D721Med (cell line): ENCODE measurements around the gene LMNB1.
"Not testable (repeated sequence)": the region's sequence is repeated elsewhere in the genome, so short reads cannot be mapped to it uniquely, and the experiment has no call there.

ENCODE experiments used
- DNase-seq: peaks from one replicate; pipeline ENCODE4 v3.0.0; 2011; ENCODE audit warnings: low spot score; ENCODE audit not compliant: insufficient read length
- FAIRE-seq: peaks from 2 replicates; lab custom pipeline; 2011; peaks lifted over from hg19 to GRCh38; lab: Jason Lieb, UNC
- CTCF ChIP-seq: IDR thresholded peaks from 2 replicates; pipeline ENCODE4 v1.5.1; 2012; ENCODE audit warnings: mild to moderate bottlenecking, control low read depth; ENCODE audit not compliant: insufficient read depth; ENCODE audit errors: missing control alignments

Gene LMNB1

GRCh38 chr5:126778675-126779403, 1.9 kb downstream of the LMNB1 start:
- FAIRE-seq (no peak), DNase-seq (no peak)
- no peak for TF ChIP-seq CTCF

DNA sequence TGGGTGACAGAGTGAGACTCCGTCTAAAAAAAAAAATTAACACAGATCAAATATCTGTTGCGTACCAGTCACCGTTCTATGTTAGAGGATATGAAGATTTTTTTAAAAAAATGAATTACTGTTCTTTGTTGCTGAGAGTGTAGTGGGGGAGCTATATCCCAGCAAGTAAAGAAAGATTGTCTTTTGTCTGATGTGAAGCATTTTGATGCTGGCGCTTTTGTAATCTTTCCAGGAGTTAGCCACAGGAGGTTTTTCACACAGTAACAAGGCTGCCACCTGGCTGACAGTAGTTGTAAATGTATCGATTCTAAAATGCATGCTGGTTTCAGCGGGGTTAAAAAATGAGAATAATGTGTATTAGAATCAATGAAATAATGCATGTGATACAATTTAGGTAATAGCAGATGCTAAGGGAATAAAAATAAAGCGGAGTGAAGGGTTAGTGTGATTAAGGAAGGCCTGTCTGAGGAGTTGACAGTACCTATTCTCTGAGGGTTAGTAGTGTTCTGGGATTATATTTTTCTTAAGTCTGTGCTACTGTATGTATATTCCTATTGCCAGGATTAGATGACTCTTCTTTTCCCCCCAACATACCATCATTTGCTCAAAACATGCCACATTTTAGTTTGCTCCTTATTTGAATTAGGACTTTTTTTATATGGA, 3.4 kb downstream of the LMNB1 start:
- FAIRE-seq: no peak
- DNase-seq: no peak
- peak; percentile 72 for TF ChIP-seq CTCF

DNA sequence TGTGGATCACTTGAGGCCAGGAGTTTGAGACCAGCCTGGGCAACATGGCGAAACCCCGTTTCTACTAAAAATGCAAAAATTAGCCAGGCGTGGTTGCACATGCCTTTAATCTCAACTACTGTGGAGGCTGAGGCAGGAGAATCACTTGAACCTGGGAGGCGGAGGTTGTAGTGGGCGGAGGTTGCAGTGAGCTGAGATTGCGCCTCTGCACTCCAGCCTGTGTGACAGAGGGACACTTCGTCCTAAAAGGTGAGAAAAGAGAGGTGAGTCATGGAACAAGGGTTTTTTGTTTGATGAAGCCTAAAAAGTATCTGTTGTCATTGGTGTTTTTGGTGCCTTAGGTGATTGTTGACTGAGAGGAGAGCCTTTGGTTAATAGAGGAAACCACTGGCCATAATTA, 11.5 kb downstream of the LMNB1 start:
- not testable (repeated sequence) for DNase-seq, FAIRE-seq

- FAIRE-seq (no peak), DNase-seq (no peak)
Measured at GRCh38 chr5:126793097-126793496, 16.2 kb downstream of the LMNB1 start.

DNA sequence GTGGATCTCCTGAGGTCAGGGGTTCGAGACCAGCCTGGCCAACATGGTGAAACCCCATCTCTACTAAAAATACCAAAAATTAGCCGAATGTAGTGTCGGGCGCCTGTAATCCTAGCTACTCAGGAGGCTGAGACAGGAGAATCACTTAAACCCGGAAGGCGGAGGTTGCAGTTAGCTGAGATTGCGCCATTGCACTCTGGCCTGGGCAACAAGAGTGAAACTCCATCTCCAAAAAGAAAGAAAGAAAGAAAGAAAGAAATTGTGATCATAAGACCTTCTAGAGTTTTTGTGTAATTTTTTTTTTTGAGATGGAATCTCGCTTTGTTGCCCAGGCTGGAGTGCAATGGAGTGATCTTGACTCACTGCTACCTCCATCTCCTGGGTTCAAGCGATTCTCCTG, 16.7 kb downstream of the LMNB1 start:
- DNase-seq, FAIRE-seq: not testable (repeated sequence)

More at GRCh38 chr5:126793097-126793496, 16.2 kb downstream of the LMNB1 start:
- TF ChIP-seq CTCF: no peak

- no peak for TF ChIP-seq CTCF
- FAIRE-seq (no peak), DNase-seq (no peak)
Measured at GRCh38 chr5:126794157-126794828, 17.4 kb downstream of the LMNB1 start.

GRCh38 chr5:126799780-126800179, 22.8 kb downstream of the LMNB1 start:
- FAIRE-seq: no peak
- no peak for DNase-seq

More at GRCh38 chr5:126799780-126800179, 22.8 kb downstream of the LMNB1 start:
- TF ChIP-seq CTCF: no peak
